GM21576 (cell line): ENCODE measurements around the gene ZNF577.
"Not testable (repeated sequence)": the region's sequence is repeated elsewhere in the genome, so short reads cannot be mapped to it uniquely, and the experiment has no call there.

Experiments
- ATAC-seq: cut with Tn5 transposase; IDR thresholded peaks from one replicate; pipeline ENCODE4 v1.9.1; 2021; ENCODE audit warnings: mild to moderate bottlenecking, moderate library complexity; ENCODE audit not compliant: unreplicated experiment

Gene ZNF577

DNA sequence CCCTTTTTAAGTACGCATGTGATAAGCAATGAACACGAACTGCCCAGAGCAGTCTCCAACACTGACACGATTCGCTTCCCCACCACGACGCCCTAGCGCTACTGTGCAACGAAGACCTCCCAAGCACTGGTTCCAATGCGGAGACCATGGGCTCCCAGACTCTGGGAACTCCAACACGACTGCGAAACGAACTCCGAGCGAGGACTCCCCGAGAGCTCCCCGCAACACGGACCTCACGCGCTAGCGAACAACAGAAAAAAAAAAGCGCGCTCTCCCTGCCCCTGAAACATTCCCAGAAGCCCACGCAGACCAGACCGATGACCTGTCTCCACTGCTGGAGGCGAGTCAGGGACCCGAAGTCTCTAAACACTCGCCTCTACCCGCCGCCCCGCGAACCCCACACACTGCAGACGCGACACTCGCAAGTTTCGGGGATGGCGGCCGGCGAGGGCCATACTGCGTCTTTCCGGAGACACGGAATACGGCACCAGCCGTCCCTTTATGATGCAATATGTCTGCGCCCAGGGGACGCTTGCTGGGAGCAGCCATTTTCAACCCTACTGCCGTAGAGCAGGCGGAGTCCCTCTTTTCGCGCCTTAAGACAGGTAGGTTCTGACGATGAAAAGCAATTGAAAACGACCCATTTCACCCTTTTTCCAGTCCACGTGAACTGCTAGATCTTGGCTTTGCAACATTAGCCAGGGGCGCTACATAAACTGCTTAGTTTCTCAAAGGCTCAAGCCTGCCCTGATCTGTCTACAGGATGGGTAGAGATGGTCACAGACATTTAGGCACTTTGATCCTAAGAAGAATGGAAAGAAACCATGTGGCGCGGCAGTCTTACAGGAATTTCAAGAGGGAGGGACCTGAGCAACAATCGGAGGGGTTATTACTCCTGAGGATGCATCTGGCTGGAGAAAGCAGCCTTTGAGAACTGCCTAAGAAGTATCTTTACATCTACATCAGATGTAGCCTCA, at the start of gene ZNF577:
TSS of gene ZNF577 (minus strand) at position 430 of the 977 bp plus-strand sequence. CDS start 7,569 bp downstream, outside the sequence.
- ATAC-seq, result no peak

DNA sequence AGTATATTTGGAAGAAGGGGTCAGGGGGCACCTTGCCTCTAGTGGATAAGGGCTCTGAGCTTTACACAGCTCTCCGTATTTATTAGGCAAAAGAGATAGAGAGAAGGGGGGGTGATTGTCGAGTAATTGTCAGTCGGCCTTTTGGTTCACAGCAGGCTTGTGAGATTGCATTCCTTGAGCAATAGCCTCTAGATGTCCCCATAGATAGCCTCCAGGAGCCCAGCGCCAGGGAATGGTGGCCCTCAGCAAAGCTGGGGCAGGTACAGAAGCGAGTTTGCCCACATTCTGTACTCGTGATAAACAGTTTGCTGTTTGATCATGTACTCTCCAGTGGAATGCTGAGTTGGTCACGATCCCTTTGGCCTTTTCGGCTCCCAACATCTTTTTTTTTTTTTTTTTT, 44.2 kb upstream of the ZNF577 start:
- ATAC-seq, result no peak

DNA sequence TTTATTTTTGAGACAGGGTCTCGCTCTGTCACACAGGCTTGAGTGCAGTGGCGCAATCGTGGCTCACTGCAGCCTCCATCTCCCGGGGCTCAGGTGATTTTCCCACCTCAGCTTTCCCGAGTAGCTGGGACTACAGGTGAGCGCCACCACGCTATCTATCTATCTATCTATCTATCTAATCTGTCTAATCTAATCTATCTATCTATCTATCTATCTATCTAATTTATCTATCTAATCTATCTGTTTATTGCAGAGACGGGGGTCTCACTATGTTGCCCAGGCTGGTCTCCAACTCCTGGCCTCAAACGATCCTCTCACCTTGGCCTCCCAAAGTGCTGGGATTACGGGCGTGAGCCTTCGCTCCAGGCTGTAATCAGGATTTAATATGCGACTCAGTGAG, 40.1 kb upstream of the ZNF577 start:
- no peak for ATAC-seq

DNA sequence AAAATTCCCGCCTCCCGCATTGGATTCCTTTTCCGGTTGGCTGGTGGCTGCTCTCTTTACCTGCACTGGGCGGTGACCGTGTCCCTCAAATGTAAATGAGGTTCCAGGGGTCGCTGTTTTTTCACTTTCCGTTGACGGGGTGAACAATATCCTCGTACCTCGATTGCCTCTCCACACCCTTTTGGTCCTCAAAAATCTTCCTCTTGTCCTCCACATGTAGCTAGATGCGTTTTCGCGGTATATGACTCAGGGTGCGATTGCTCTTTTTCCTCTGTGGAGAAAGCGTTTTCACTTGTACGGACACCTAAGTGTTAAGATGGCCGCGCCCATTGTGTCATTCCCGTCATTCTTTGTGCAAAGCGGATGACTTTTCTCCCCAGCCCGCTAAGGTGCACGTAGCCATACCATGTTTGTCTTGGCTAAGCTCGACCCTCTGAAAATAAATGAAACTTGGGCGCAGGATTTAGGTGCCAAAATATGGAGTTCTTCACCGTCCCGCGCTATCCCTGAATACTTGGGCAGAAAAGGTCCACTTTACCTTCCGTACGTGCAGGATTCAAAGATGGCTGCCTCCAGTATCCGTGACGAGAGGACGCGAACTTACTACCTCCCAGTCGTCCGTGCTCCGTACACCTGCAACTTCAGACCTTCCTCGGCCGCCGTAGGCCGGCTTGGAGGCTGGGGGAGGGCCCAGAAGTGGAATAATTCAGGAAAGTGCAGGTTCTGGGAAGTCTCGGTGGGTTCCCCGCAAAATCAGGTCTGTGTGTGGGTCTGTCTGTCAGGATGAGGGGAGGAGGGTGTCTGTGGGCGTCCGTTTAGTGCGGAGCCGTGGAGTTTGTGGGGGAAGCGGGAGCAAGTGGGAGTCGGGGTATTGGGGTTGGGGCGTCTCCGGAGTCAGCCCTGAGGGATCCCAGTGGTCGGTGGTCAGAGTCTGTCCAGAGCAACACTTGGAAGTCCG, 39.3 kb upstream of the ZNF577 start, which contains the start of gene ZNF613:
TSS of gene ZNF613 (plus strand) at position 689 of the 958 bp plus-strand sequence. CDS start 8,749 bp downstream, outside the sequence.
- ATAC-seq, result peak; percentile 51

DNA sequence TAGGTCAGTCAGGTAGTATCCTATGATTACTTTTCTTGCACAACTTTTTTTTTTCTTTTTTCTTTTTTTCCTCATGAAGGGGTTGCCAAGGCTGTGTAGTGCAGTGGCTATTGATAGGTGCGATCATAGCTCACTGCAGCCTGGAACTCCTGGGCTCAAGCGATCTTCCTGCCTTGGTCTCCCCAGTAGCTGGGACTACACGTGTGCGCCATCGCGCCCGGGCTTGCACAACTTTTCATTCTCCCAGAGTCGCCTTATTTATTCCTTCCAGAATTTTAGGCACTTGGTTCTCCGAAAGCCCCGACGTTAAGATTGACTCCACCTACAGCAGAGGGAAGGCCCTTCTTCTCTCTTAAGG, 38.7 kb upstream of the ZNF577 start:
- no peak for ATAC-seq

DNA sequence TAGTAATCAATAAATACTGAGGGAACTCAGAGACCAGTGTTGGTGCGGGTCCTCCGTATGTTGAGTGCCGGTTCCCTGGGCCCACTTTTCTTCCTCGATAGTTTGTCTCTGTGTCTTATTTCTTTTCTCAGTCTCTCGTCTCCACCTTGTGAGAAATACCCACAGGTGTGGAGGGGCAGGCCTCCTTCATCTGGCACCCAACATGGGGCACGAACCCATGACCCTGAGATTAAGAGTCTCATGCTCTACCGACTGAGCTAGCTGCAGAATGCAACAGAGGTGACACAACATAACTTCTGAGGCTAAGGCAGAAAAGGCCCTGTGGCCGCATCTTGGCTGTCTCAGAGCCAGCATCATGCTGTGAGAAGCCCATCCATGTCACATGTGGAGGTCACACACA, 34.2 kb upstream of the ZNF577 start:
- ATAC-seq, result no peak

DNA sequence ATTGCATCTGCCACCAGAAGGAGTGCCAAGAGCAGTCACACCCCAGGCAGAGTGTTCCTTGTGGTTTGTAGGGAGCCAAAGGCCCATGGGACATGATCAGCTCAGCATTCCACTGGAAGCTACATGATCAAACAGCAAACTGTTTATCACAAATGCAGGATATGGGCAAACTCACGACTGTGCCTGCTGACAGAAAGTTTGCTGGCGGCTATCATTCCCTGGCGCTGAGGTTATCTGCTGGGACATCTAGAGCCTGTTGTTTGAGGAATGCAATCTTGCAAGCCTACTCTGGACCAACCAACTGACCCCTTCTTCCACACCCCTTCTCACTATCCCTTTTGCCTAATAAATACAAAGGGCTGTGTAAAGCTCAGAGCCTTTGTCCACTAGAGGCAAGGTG, 31.9 kb upstream of the ZNF577 start:
- ATAC-seq, result no peak

DNA sequence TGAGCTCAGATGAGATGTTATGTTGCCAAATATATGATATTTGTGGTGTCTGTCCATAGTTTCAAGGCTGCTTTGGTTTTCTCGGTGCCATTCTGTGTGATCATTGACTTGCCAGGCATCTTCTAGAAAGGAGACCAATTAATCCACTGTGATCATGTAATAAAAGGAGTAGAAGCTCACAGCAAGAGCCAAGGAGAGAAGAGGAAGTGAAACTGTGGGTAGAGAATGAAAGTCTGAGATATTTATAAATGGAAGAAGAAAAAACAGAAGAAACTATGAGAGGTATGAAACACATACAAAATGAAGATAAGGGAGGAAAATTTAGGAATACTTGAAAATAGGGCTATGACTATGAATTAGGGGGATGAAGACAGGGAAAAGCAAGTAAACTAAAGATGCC, 28.4 kb upstream of the ZNF577 start:
- ATAC-seq, result no peak

DNA sequence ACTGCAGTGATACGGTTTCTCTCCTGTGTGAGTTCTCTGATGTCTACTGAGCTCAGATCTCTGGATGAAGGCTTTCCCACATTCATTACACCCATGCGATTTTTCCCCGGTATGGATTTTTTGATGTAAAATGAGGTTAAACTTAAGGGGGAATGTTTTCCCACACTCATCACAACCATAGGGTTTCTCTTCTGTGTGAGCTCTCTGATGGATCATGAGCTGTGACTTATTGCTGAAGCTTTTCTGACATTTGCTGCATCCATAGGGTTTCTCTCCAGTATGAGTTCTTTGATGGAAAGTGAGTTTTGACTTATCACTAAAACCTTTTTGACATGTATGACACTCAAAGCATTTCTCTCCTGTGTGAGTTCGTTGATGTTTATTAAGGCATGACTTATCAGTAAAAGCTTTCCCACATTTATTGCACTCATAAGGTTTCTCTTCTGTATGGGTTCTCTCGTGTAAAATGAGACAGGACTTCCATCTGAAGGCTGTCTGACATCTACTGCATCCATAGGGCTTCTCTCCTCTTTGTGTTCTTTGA, 27.6 kb upstream of the ZNF577 start:
- ATAC-seq, result no peak

DNA sequence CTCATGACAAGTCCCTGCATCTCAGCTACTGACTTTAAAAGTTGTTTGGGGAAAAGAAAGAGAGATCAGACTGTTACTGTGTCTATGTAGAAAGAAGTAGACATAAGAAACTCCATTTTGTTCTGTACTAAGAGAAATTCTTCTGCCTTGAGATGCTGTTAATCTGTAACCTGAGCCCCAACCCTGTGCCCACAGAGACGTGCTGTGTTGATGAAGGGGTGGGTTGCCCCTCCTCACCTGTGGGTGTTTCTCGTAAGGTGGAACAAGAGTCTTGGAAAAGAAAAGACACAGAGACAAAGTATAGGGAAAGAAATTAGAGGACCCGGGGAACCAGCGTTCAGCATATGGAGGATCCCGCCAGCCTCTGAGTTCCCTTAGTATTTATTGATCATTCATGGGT, 20.2 kb upstream of the ZNF577 start:
- ATAC-seq, result not testable (repeated sequence)

DNA sequence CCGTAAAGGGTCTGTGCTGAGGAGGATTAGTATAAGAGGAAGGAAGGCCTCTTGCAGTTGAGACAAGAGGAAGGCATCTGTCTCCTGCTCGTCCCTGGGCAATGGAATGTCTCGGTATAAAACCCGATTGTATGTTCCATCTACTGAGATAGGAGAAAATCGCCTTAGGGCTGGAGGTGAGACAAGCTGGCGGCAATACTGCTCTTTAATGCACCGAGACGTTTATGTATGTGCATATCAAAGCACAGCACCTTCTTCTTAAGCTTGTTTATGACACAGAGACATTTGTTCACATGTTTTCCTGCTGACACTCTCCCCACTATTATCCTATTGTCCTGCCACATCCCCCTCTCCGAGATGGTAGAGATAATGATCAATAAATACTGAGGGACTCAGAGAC, 18.4 kb upstream of the ZNF577 start:
- ATAC-seq, result not testable (repeated sequence)

DNA sequence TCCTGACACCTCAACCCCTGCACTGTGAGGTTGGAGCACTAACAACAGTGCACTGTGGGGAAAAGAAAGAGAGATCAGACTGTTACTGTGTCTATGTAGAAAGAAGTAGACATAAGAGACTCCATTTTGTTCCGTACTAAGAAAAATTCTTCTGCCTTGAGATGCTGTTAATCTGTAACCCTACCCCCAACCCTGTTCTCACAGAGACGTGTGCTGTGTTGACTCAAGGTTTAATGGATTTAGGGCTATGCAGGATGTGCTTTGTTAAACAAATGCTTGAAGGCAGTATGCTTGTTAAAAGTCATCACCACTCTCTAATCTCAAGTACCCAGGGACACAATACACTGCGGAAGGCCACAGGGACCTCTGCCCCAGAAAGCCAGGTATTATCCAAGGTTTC, 17.9 kb upstream of the ZNF577 start:
- ATAC-seq, result not testable (repeated sequence)

DNA sequence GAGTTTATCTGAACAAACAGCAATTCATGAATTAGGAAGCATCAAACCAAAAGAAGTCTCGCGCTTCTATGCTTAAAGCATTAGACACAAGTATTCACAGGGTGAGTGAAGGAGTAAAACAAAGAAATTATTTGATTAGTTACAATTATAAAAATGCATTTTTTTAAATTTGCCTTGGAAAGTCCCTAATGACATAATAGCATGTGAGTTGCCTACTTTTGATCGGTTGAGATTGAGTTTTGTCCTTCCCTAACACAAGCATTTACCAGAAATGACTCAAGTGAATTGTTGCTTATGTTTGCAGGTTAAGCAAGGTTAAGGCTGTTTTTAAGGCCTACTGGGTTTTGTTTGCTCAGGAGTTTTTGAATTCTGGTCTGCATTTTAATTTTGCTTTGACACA, 17.5 kb upstream of the ZNF577 start:
- peak; percentile 26 for ATAC-seq

DNA sequence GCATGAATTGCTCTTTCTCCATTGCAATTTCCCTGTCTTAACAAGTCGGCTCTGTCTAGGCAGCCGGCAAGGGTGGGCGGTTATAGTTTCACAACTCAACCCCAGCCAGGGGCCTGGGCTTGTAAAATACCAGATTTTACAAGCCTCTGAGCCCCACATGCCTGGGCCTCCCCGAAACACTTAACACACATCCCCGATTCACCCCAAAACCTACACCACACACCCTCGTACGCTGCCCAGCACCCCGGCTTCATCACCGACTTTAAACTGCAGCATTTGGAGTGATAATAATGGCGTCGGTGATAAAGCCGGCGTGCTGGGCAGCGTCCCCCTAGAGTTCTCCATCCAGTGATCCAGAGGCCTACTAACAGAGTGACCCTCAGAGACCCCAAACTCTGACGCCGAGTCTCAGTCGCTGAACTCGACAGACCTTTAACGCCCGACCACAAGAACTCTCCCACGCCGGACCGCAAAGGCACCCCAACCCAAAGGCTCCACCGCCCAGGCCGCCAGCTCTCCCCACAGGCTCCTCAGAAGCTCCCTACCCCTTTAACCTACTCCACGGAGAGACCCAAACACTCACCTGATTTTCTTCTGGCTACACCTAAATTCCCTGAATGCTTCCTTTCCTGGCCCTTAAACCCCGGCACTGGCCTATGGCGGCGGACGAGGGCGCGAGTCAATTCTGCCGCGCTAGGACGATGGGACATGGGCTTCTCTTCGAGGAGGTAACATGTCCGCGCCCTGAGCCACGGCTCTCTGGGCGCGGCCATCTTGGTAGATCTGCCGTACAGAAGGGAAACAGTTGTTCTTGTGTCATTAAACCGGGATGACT, 16.8 kb upstream of the ZNF577 start, which contains the start of gene ZNF649:
TSS of gene ZNF649 (minus strand) at position 687 of the 835 bp plus-strand sequence. CDS start 4,910 bp downstream, outside the sequence.
- peak; percentile 66 for ATAC-seq

DNA sequence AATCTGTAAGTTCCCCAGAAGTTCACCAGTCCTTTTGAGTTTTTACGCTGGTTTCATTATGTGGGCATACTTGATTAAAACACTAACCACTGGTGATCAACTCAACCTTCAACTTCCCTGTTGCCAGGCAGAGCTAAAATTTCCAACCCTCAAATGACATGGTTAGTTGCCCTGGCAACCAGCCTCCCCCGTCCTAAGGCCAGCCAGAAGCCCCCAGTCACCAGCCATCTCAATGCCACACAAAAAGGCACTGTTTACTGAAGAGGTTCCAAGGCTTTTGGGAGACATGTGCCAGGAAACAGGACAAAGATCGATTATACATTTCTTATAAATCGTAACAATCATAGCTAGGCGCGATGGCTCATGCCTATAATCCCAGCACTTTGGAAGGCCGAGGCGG, 15.4 kb upstream of the ZNF577 start:
- no peak for ATAC-seq

DNA sequence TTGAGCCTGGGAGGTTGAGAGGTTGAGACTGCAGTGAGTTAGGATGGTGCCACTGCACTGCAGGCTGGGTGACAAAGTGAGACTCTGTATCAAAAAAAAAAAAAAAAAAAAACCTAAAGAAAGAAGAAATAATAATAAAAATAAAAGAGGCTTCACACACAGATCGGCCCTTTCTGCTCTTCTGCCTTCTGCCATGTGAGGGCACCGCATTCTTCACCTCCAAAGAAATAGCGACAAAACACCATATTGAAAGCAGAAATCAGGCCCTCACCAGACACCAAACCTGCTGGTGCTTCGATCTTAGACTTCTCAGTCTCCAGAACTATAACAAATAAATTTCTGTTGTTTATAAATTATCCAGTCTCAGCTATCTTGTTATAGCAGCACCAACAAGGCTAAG, 14.1 kb upstream of the ZNF577 start:
- no peak for ATAC-seq

DNA sequence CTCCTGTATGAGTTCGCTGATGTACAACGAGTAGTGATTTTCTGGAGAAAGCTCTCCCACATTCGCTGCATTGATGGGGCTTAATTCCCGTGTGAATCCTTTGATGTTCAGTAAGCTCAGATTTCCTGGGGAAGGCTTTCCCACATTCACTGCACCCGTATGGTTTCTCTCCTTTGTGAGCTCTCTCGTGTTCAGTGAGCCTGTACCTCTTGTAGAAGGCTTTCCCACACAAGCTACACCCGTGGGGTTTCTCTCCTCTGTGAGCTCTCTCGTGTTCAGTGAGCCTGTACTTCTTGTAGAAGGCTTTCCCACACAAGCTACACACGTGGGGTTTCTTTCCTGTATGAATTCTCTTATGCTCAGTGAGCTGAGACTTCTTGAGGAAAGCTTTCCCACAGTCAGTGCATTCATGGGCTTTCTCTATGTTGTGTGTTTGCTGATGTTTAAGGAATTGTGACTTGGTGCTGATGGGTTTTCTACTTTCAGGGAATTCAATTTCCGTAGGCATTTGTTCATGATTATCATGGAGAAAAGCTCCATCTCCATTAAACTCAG, 3.5 kb upstream of the ZNF577 start:
- no peak for ATAC-seq

DNA sequence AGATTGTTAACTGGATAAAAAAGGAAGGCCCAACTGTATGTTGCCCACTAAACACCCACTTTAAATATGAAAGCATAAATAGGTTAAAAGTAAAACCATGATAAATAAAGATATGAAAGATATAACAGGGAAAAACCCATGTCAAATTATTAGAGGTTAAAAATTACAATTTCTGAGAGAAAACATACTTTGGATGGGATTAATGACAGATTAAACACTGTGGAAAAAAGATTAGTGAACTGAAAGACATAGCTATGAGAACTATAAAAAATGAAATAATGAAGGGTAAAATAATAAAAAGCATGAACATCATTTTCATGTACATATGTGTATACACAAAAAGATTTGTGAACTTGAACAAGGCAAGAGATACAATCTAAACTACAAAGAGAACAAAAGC, 2.2 kb upstream of the ZNF577 start:
- ATAC-seq, result no peak

DNA sequence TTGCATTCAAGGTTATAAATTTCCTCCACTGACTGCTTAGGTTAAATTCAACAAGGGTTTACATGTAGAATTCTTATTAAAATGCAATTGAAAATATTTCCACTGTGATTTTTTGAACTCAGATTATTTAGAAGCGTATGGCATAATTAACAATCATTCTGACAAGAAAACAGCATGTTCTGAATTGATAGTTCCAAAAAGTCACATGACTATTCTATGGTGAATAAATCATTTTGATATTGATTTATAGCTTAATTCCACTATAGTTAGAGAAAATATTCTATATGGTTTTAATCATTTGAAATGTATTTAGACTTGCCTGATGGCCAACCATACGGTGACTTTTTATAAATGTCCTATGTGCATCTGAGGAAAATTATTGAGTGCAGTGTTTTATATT, 3.0 kb downstream of the ZNF577 start:
- ATAC-seq, result no peak

DNA sequence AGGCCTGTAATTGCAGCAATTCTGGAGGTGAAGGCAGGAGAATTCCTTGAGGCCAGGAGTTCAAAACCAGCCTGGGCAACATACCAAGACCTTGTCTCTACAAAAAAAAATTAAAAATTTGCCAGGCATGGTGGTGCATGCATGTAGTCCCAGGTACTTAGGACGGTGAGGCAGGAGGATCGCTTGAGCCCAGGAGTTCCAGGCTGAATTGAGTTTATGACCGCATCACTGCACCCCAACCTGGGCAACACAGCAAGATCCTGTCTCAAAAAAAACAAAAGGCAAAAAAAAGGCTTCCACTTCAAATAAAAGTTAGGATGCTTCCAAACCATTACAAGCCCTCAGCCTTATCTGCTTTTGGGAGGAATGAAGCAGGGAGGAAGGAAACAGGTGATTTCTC, 5.2 kb downstream of the ZNF577 start:
- ATAC-seq, result no peak
